Esophagus muscularis mucosa (tissue), 4 donors: ENCODE results near the gene LIPA. TPM values are rescaled to one million over a fixed set of nuclear protein-coding genes. Genes with fewer than 3 reads are reported as not detected.

Experiments used
- DNase-seq: peaks from one replicate; pipeline ENCODE4 v3.0.0-alpha.2; 2017; ENCODE audit errors: extremely low spot score
- H3K27ac ChIP-seq, 4 donors: fragments of 200-600 bp; sonication (generic); replicated peaks in 1 of 4; 1 replicate in 3 of 4; 2 replicates in 1 of 4; pipeline ENCODE4 v1.5.1; 2016 to 2019; ENCODE audit warnings: mild to moderate bottlenecking in 1 of 4
- H3K27me3 ChIP-seq, 4 donors: fragments of 200-600 bp; sonication (generic); one replicate each; pipeline versions ENCODE4 v1.5.1 to v1.6.0; 2016 to 2019
- H3K36me3 ChIP-seq, 4 donors: fragments of 200-600 bp; sonication (generic); one replicate each; pipeline ENCODE4 v1.5.1; 2016 to 2019
- H3K4me1 ChIP-seq, 4 donors: fragments of 200-600 bp; sonication (generic); one replicate each; pipeline ENCODE4 v1.5.1; 2016 to 2019
- H3K4me3 ChIP-seq, 4 donors: fragments of 200-600 bp; sonication (generic); 1 replicate in 2 of 4; 2 replicates in 2 of 4; pipeline ENCODE4 v1.5.1; 2016 to 2019; ENCODE audit warnings: mild to moderate bottlenecking in 4 of 4, moderate library complexity in 1 of 4
- H3K9me3 ChIP-seq, 4 donors: fragments of 200-600 bp; sonication (generic); 1 replicate in 3 of 4; 2 replicates in 1 of 4; pipeline ENCODE4 v1.5.1; 2016 to 2019
- CTCF ChIP-seq, 3 experiments: fragments of 200-600 bp in 2 of 3; fragments of 450-650 bp in 1 of 3; sonication (generic) in 2 of 3; IDR thresholded peaks; one replicate each; pipeline ENCODE4 v1.5.1; 2017 to 2019; ENCODE audit warnings: antibody characterized with exemption in 3 of 3, mild to moderate bottlenecking in 2 of 3, moderate library complexity in 1 of 3
- EP300 ChIP-seq: sonication (generic); formaldehyde crosslinking; IDR thresholded peaks from one replicate; pipeline ENCODE4 v1.6.1; 2017; ENCODE audit warnings: antibody characterized with exemption
- POLR2A ChIP-seq: fragments of 450-650 bp; IDR thresholded peaks from one replicate; pipeline ENCODE4 v1.6.1; 2017; ENCODE audit warnings: antibody characterized with exemption, moderate library complexity, mild to moderate bottlenecking, low read depth
- POLR2AphosphoS5 ChIP-seq, 2 donors: sonication (generic); formaldehyde crosslinking; IDR thresholded peaks; one replicate each; pipeline ENCODE4 v1.6.1; 2017; ENCODE audit warnings: antibody characterized with exemption in 2 of 2
- WGBS: methylation state at CpG from one replicate; pipeline ENCODE4 v1.1.5; 2018; 5-methylcytosine and 5-hydroxymethylcytosine counted together
- intact Hi-C: fragments of 100-400 bp; cut with DNase I; formaldehyde crosslinking; loops from one replicate; pipeline ENCODE4 v1.15.1; 2023
- total RNA-seq, 4 donors: library from RNA; depleted of rRNA; stranded (reverse); fragments of >200 nt; gene quantifications; one replicate each; pipeline versions ENCODE4 v1.1.0 to v1.2.1, GENCODE V29; 2016

The LIPA gene
- total RNA-seq, 4 donors from 2014 or later: 18.3 to 28.3 (median 24.0) TPM

GRCh38 chr10:89274928-89275327, 23.4 kb upstream of the LIPA start:
- no peak for DNase-seq
- no peak for TF ChIP-seq POLR2AphosphoS5 (IDR thresholded peaks at IDR 0.05)
- no peak for TF ChIP-seq EP300
- TF ChIP-seq POLR2A: no peak
- no peak for TF ChIP-seq CTCF (IDR thresholded peaks at IDR 0.05)
- Histone ChIP-seq H3K9me3 (no peaks in the 10 kb centered on the region), H3K4me3 (no peak overlapping the region), H3K27ac (peak overlapping the region; percentile 3 to 68 (median 46)), H3K36me3 (no peaks in the 10 kb centered on the region), H3K27me3 (no peaks in the 10 kb centered on the region), H3K4me1 (peaks cover 34 to 45% (median 40%) of the 10 kb centered on the region in 4 donors)
- WGBS: 26% methylated on average over 3 of the region's 3 CpGs
- intact Hi-C loops: no loop called here

- H3K36me3 ChIP-seq: no peaks in the 10 kb centered on the region
- H3K9me3 ChIP-seq: no peaks in the 10 kb centered on the region
- no peak overlapping the region for H3K4me3 ChIP-seq
- H3K27me3 ChIP-seq: no peaks in the 10 kb centered on the region
- 90% methylated on average over 2 of the region's 2 CpGs for WGBS
- H3K27ac ChIP-seq: no peak overlapping the region
- TF ChIP-seq POLR2A (no peak), POLR2AphosphoS5 (IDR thresholded peaks at IDR 0.05) (no peak), CTCF (IDR thresholded peaks at IDR 0.05) (no peak), EP300 (no peak)
- DNase-seq: no peak
- peaks cover 23 to 39% (median 30%) of the 10 kb centered on the region in 4 donors for H3K4me1 ChIP-seq
- intact Hi-C loops: no loop called here
Measured at GRCh38 chr10:89273680-89274079, 22.1 kb upstream of the LIPA start.

GRCh38 chr10:89271532-89271931, 20.0 kb upstream of the LIPA start:
- Histone ChIP-seq H3K36me3 (no peaks in the 10 kb centered on the region), H3K27ac (no peak overlapping the region), H3K9me3 (no peaks in the 10 kb centered on the region), H3K4me1 (peaks cover 9 to 27% (median 22%) of the 10 kb centered on the region in 4 donors), H3K27me3 (no peaks in the 10 kb centered on the region), H3K4me3 (no peak overlapping the region)
- 100% methylated on average over 2 of the region's 2 CpGs for WGBS
- DNase-seq: no peak
- intact Hi-C loops: no loop called here
- TF ChIP-seq EP300 (no peak), POLR2AphosphoS5 (IDR thresholded peaks at IDR 0.05) (no peak), POLR2A (no peak), CTCF (IDR thresholded peaks at IDR 0.05) (no peak)

- Histone ChIP-seq H3K4me1 (peaks cover 6 to 26% (median 20%) of the 10 kb centered on the region in 4 donors), H3K27ac (no peak overlapping the region), H3K9me3 (no peaks in the 10 kb centered on the region), H3K4me3 (no peak overlapping the region), H3K36me3 (no peaks in the 10 kb centered on the region), H3K27me3 (no peaks in the 10 kb centered on the region)
- no peak for DNase-seq
- no peak for TF ChIP-seq CTCF (IDR thresholded peaks at IDR 0.05)
- TF ChIP-seq EP300: no peak
- TF ChIP-seq POLR2AphosphoS5 (IDR thresholded peaks at IDR 0.05): no peak
- no peak for TF ChIP-seq POLR2A
- intact Hi-C loops: no loop called here
Measured at GRCh38 chr10:89270153-89270483, 18.5 kb upstream of the LIPA start.

GRCh38 chr10:89269433-89270152, 18.0 kb upstream of the LIPA start:
- Histone ChIP-seq H3K27ac (no peak overlapping the region), H3K4me3 (no peak overlapping the region), H3K27me3 (no peaks in the 10 kb centered on the region), H3K36me3 (no peaks in the 10 kb centered on the region), H3K4me1 (peaks cover 6 to 23% (median 15%) of the 10 kb centered on the region in 4 donors), H3K9me3 (no peaks in the 10 kb centered on the region)
- no peak for DNase-seq
- TF ChIP-seq POLR2AphosphoS5 (IDR thresholded peaks at IDR 0.05) (no peak), POLR2A (no peak)
- WGBS: 89% methylated on average over 3 of the region's 3 CpGs
- intact Hi-C loops: no loop called here
